ENCODE measurements around the gene THEMIS. TPM values are rescaled to one million over a fixed set of nuclear protein-coding genes. Genes with fewer than 3 reads are reported as not detected.

The THEMIS gene
- total and polyA plus RNA-seq, 11 donors = 0.01 to 2.3 (median 0.39) TPM; not detected in 6

DNA sequence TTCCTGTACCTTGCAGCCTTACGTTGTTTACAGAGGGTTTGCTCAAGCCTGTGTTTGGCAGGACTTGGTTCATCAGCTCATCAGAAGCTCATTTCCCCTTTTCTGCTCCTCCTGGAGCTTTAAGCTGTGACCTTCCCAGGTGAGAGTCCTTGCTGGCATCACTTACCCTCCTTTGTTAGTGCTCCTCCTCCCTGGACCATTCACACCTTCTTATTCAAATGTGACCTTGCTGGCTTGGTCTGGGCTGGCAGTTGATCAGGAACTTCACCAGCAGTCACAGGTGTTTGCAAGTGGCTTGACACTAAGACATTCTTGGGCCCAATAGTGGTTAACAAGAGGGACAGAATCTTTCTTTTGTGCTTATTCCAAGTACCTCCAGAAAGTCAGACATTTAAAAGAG, 175.0 kb downstream of the THEMIS start:
- Histone ChIP-seq H3K4me1 (no peaks in the 10 kb centered on the region), H3K27me3 (peaks cover 0 to 8% (median 0%) of the 10 kb centered on the region in 9 donors), H3K4me3 (no peak overlapping the region), H3K27ac (no peak overlapping the region), H3K36me3 (no peaks in the 10 kb centered on the region), H3K9me3 (no peaks in the 10 kb centered on the region)
- ATAC-seq (no peak), DNase-seq (no peak)
- 44 to 78% (median 58%) methylated on average over 1 of the region's 1 CpG for WGBS, 4 donors
- intact Hi-C loops (cut with DNase I) = loop anchor here in 1 of 10 donors (10.0 kb wide), 1 partner anchor 809 kb away; no protein-coding TSS in a partner anchor
- TF ChIP-seq POLR2A (IDR thresholded peaks at IDR 0.05) = no peak
- TF ChIP-seq, protein P1, sequence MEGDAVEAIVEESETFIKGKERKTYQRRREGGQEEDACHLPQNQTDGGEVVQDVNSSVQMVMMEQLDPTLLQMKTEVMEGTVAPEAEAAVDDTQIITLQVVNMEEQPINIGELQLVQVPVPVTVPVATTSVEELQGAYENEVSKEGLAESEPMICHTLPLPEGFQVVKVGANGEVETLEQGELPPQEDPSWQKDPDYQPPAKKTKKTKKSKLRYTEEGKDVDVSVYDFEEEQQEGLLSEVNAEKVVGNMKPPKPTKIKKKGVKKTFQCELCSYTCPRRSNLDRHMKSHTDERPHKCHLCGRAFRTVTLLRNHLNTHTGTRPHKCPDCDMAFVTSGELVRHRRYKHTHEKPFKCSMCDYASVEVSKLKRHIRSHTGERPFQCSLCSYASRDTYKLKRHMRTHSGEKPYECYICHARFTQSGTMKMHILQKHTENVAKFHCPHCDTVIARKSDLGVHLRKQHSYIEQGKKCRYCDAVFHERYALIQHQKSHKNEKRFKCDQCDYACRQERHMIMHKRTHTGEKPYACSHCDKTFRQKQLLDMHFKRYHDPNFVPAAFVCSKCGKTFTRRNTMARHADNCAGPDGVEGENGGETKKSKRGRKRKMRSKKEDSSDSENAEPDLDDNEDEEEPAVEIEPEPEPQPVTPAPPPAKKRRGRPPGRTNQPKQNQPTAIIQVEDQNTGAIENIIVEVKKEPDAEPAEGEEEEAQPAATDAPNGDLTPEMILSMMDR (IDR thresholded peaks at IDR 0.05) = no peak

DNA sequence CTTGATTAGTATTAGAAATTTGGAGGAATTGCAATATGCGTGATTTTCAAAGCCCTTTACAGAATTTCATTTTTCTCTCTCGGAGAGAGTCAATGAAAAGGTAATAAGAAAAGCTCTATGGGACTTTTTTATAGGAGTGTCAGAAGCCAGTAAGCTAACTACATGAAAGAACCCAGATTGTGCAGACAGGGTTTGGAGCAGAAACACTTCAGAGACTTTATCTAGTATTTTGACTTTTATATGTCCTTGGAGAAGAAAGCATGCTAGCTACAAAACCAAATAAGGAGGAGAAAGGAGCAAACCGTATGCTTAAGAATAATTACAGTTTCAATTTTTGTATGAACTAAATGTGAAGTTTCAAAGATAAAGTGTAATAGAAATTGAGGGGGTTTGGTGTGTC, 182.2 kb downstream of the THEMIS start:
- Histone ChIP-seq H3K4me3 (no peak overlapping the region), H3K9me3 (no peaks in the 10 kb centered on the region), H3K27ac (no peak overlapping the region), H3K4me1 (peaks cover 0 to 7% (median 0%) of the 10 kb centered on the region in 12 donors), H3K36me3 (no peaks in the 10 kb centered on the region), H3K27me3 (no peaks in the 10 kb centered on the region)
- TF ChIP-seq POLR2A (IDR thresholded peaks at IDR 0.05) = no peak
- TF ChIP-seq, protein P1 (IDR thresholded peaks at IDR 0.05) = no peak
- ATAC-seq (no peak), DNase-seq (no peak)
- intact Hi-C loops (cut with DNase I) = no loop called here
- WGBS, 4 donors = 60 to 69% (median 63%) methylated on average over 3 of the region's 3 CpGs

DNA sequence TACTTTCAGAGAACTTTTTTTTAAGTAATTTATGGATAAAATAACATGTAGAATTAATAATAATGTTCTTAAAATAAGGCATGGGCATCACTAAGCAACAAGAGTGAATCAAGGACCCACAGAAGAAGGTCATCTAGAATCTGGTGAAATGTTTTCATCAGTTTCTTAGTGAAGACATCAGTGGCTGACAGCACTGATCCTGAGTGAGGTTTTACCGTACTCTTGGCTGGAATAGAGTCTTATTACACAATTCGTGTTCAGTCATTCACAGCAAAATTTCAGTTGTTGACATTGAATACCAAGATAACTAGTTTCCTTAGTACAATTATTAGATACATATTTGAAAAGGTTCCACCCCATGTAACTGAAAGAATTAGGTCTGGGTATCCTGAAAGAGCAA, 183.5 kb downstream of the THEMIS start:
- H3K4me1 ChIP-seq = peaks cover 0 to 7% (median 0%) of the 10 kb centered on the region in 12 donors
- H3K4me3 ChIP-seq = no peak overlapping the region
- 47 to 68% (median 61%) methylated on average over 2 of the region's 2 CpGs for WGBS, 4 donors
- H3K36me3 ChIP-seq = no peaks in the 10 kb centered on the region
- no peak overlapping the region for H3K27ac ChIP-seq
- ATAC-seq (no peak), DNase-seq (no peak)
- no peaks in the 10 kb centered on the region for H3K9me3 ChIP-seq
- H3K27me3 ChIP-seq = no peaks in the 10 kb centered on the region
- intact Hi-C loops (cut with DNase I) = no loop called here
- TF ChIP-seq, protein P1 (IDR thresholded peaks at IDR 0.05) = no peak
- no peak for TF ChIP-seq POLR2A (IDR thresholded peaks at IDR 0.05)

DNA sequence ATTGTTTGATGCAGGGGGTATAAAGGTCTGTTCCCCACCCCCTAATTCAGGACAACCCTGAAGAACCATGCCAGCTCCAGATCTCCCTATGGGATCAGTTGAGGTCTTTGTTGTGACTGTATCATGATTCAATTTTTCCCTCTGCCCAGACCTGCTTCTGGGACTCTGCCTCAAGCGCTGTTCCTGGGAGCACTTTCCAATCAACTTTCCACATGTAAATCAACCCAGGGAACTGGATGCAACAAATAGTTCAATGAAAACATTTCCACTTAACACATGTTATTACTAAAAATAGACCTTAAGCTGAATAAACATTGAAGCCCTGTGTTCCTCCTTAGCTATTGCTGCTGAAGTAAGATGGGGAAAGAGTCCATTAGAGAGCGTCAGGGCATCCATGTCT, 184.4 kb downstream of the THEMIS start:
- no peaks in the 10 kb centered on the region for H3K36me3 ChIP-seq
- 48 to 82% (median 80%) methylated on average over 2 of the region's 2 CpGs for WGBS, 4 donors
- DNase-seq = no peak
- peaks cover 0 to 7% (median 0%) of the 10 kb centered on the region in 12 donors for H3K4me1 ChIP-seq
- no peak for TF ChIP-seq POLR2A (IDR thresholded peaks at IDR 0.05)
- TF ChIP-seq, protein P1 (IDR thresholded peaks at IDR 0.05) = no peak
- no peaks in the 10 kb centered on the region for H3K27me3 ChIP-seq
- ATAC-seq = peak; percentile 15 to 42 (median 28)
- no peak overlapping the region for H3K4me3 ChIP-seq
- intact Hi-C loops (cut with DNase I) = no loop called here
- no peak overlapping the region for H3K27ac ChIP-seq
- no peaks in the 10 kb centered on the region for H3K9me3 ChIP-seq

Measured in heart left ventricle (tissue), 16 donors.